Small intestine (tissue), 7 donors: Measurements from ENCODE around the gene CREBBP. TPM values are rescaled to one million over a fixed set of nuclear protein-coding genes. Genes with fewer than 3 reads are reported as not detected.

ENCODE experiments used
- DNase-seq, 2 donors: peaks; one replicate each; pipeline versions ENCODE4 v3.0.0 to v3.0.0-alpha.2; 2013
- FAIRE-seq: peaks from 2 replicates; lab custom pipeline; 2012; peaks lifted over from hg19 to GRCh38; lab: Jason Lieb, UNC
- H3K27ac ChIP-seq, 3 donors: one replicate each; pipeline ENCODE4 v1.5.1; 2013; ENCODE audit warnings: low read length in 2 of 3, mild to moderate bottlenecking in 2 of 3, control low read depth in 1 of 3, inconsistent platforms in 1 of 3, low read depth in 1 of 3, moderate library complexity in 1 of 3
- H3K27me3 ChIP-seq, 3 donors: one replicate each; pipeline ENCODE4 v1.6.1; 2013; ENCODE audit warnings: low read length in 3 of 3, inconsistent platforms in 1 of 3; ENCODE audit not compliant: control insufficient read depth in 3 of 3, insufficient read depth in 3 of 3
- H3K36me3 ChIP-seq, 3 donors: one replicate each; pipeline ENCODE4 v1.6.1; 2013; ENCODE audit warnings: low read length in 3 of 3, inconsistent platforms in 1 of 3, low read depth in 1 of 3, mild to moderate bottlenecking in 1 of 3, moderate library complexity in 1 of 3; ENCODE audit not compliant: control insufficient read depth in 3 of 3, insufficient read depth in 2 of 3
- H3K4me1 ChIP-seq, 3 donors: one replicate each; pipeline ENCODE4 v1.6.1; 2013; ENCODE audit warnings: low read length in 2 of 3, inconsistent platforms in 1 of 3, low read depth in 1 of 3, mild to moderate bottlenecking in 1 of 3, moderate library complexity in 1 of 3; ENCODE audit not compliant: control insufficient read depth in 3 of 3, insufficient read depth in 2 of 3
- H3K4me3 ChIP-seq, 3 donors: one replicate each; pipeline ENCODE4 v1.5.1; 2013; ENCODE audit warnings: low read length in 3 of 3, control low read depth in 1 of 3, inconsistent platforms in 1 of 3, low read depth in 1 of 3, mild to moderate bottlenecking in 1 of 3, moderate library complexity in 1 of 3
- H3K9me3 ChIP-seq, 2 donors: one replicate each; pipeline ENCODE4 v1.6.1; 2013; ENCODE audit warnings: low read depth in 1 of 2, low read length in 1 of 2; ENCODE audit not compliant: control insufficient read depth in 2 of 2, insufficient read depth in 1 of 2
- WGBS, 3 donors: extraction: QIAGEN DNeasy Blood & Tissue Kit; methylation state at CpG; one replicate each; pipeline ENCODE4 v1.1.7; 2013; 5-methylcytosine and 5-hydroxymethylcytosine counted together
- polyA plus RNA-seq, 4 donors: library from polyadenylated mRNA; stranded (reverse) in 3 of 4; unstranded in 1 of 4; fragments of 200-250 nt in 3 of 4; fragments of 120-200 nt in 1 of 4; gene quantifications; one replicate each; pipeline versions ENCODE4 v1.2.1 to v1.2.3, GENCODE V29; 2013
- donor health status: healthy with polysubstance abuse.
- donor health status: control.
- donor health status: control.
- donor health status: Bipolar disorder and iron deficiency.
- donor health status: healthy.

Gene CREBBP
- polyA plus RNA-seq, 4 donors = 6.8 to 48.0 (median 12.6) TPM

DNA sequence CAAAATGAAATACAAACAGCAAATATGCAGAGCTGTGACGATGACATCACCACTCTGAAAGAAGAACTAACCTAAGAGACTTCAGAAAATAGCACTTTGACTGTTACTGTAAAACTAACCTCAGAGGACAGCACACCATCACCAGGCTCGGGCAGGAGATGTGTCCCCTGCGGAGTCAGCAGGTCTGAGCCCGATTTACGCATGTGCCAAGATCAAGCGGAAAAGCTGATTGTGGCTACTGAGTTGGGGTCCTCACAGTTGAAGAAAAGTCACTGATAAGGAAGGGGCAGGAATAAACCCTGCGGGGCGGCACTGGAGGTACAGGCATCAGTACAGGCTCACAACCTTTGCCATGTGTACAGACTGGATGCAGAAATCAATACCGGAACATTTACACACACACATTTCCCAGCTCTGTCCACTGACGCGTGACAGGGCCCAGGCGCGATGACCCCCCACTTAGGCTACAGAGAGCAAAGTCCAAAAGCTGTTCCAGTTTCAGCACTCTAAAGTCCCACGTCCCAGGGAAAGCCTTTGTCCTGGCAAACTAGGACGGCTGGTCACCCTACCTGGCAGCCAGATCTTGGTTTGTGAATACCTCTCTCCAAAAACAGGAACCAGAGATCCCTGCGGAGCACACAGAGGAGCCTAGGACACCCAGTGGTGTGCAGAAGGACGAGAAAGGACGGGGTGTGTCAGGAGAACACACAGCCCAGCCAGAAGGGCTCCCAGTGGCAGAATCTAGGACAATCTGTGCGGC, 184.7 kb downstream of the CREBBP start:
- H3K27ac ChIP-seq = peak overlapping the region in 2 of 3 donors; percentile 38 to 81
- FAIRE-seq (no peak), DNase-seq (peak; percentile 75 to 87)
- no peaks in the 10 kb centered on the region for H3K27me3 ChIP-seq
- H3K4me1 ChIP-seq = peaks cover 0 to 23% (median 0%) of the 10 kb centered on the region in 3 donors
- H3K36me3 ChIP-seq = peaks cover 0 to 26% (median 3%) of the 10 kb centered on the region in 3 donors
- 49 to 74% (median 56%) methylated on average over 19 of the region's 19 CpGs for WGBS, 3 donors
- no peaks in the 10 kb centered on the region for H3K9me3 ChIP-seq
- H3K4me3 ChIP-seq = peak overlapping the region in 2 of 3 donors; percentile 7 to 38

DNA sequence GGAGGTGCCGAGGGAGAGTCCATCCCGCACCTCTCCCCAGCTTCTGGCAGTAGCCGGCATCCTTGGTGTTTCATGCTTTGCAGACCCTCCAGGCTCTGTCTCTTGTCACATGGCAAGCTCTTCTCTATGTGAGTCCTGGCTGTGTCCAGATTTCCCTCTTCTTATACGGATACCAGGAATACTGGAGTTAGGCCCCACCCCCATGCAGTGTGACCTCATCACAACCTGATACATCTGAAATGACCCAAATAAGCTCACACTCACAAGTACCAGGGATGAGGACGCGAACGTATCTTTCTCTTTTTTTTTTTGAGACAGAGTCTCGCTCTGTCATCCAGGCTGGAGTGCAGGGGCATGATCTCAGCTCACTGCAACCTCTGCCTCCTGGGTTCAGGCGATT, 186.5 kb downstream of the CREBBP start:
- H3K4me3 ChIP-seq = no peak overlapping the region
- H3K27me3 ChIP-seq = no peaks in the 10 kb centered on the region
- no peak overlapping the region for H3K27ac ChIP-seq
- no peak for DNase-seq
- peaks cover 0 to 35% (median 3%) of the 10 kb centered on the region in 3 donors for H3K36me3 ChIP-seq
- no peaks in the 10 kb centered on the region for H3K9me3 ChIP-seq
- WGBS, 3 donors = 87 to 95% (median 89%) methylated on average over 9 of the region's 9 CpGs
- H3K4me1 ChIP-seq = peaks cover 0 to 26% (median 0%) of the 10 kb centered on the region in 3 donors
- FAIRE-seq = no peak

- Histone ChIP-seq H3K4me3 (no peak overlapping the region), H3K27me3 (no peaks in the 10 kb centered on the region), H3K36me3 (peaks cover 0 to 49% (median 6%) of the 10 kb centered on the region in 3 donors), H3K27ac (no peak overlapping the region), H3K4me1 (peaks cover 0 to 24% (median 0%) of the 10 kb centered on the region in 3 donors), H3K9me3 (no peaks in the 10 kb centered on the region)
- FAIRE-seq (no peak), DNase-seq (no peak)
- WGBS, 3 donors = 84 to 93% (median 93%) methylated on average over 12 of the region's 12 CpGs
Observed at GRCh38 chr16:3691761-3692160, 188.8 kb downstream of the CREBBP start.

DNA sequence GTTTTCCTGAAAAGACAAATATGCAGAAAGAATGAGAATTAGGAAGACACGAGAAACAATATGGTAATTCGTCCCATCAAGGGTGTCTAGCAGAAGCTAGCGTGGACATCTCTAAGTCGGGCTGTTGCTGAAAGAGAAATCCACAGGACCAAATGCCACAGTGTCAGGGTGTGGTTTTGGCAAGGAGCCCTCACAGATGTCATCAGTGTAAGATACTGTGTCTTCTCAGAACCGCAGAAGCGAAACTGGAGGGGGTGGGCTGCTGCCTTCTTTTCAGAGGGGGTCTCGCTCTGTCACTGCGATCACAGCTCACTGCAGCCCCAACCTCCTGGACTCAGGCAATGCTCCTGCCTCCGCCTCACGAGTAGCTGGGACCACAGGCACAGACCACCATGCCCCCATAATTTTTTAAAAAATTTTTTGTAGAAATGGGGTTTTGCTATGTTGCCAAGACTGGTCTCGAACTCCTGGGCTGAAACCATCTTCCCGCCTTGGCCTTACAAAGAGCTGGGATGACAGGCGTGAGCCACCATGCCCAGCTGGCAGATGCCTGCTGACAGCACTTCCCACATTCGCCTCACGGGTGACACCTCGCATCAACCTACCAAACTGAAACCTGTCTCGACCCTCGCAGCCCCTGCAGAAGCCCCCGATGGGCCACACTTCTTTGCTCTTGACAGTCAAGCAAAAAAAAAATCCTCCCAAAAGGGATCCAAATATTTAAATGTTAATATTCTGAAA, 189.4 kb downstream of the CREBBP start:
- WGBS, 3 donors = 81 to 89% (median 87%) methylated on average over 19 of the region's 19 CpGs
- no peaks in the 10 kb centered on the region for H3K27me3 ChIP-seq

GRCh38 chr16:3690470-3690928, 190.0 kb downstream of the CREBBP start:
- Histone ChIP-seq H3K4me3 (no peak overlapping the region), H3K9me3 (no peaks in the 10 kb centered on the region), H3K4me1 (peaks cover 0 to 14% (median 0%) of the 10 kb centered on the region in 3 donors), H3K27me3 (no peaks in the 10 kb centered on the region), H3K27ac (peak overlapping the region in 1 of 3 donors; percentile 22), H3K36me3 (peaks cover 2 to 58% (median 6%) of the 10 kb centered on the region in 3 donors)
- DNase-seq (peak; percentile 79 to 91), FAIRE-seq (no peak)
- WGBS, 3 donors = 29 to 36% (median 33%) methylated on average over 18 of the region's 18 CpGs

More for the DNA sequence above, 189.4 kb downstream of the CREBBP start:
- Histone ChIP-seq H3K4me1 (peaks cover 0 to 18% (median 0%) of the 10 kb centered on the region in 3 donors), H3K9me3 (no peaks in the 10 kb centered on the region), H3K4me3 (no peak overlapping the region), H3K27ac (peak overlapping the region in 1 of 3 donors; percentile 22), H3K36me3 (peaks cover 0 to 55% (median 6%) of the 10 kb centered on the region in 3 donors)
- FAIRE-seq (no peak), DNase-seq (no peak)

GRCh38 chr16:3689731-3690130, 190.8 kb downstream of the CREBBP start:
- Histone ChIP-seq H3K27ac (no peak overlapping the region), H3K4me3 (no peak overlapping the region), H3K9me3 (no peaks in the 10 kb centered on the region), H3K27me3 (no peaks in the 10 kb centered on the region), H3K36me3 (peaks cover 2 to 64% (median 4%) of the 10 kb centered on the region in 3 donors), H3K4me1 (peaks cover 0 to 7% (median 0%) of the 10 kb centered on the region in 3 donors)
- FAIRE-seq = no peak
- no peak for DNase-seq
- 94 to 95% (median 95%) methylated on average over 7 of the region's 7 CpGs for WGBS, 3 donors

DNA sequence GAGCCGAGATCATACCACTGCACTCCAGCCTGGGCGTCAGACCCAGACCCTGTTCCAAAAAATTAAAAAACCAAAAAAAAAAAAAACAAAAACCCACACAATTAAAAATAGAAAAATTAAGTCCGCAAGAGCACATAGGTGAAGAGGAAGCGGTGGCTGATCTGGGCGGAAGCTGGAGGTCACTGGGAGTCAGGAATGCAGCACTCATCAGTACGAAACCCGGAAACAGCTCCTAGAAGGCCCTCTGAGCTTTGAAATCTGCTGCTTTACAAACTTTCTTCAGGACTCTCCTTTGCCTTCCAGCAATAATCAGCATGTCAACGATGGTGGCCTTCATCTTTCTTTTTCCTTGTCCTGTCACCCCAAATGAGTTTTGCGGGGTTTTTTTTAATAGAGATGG, 192.7 kb downstream of the CREBBP start:
- H3K36me3 ChIP-seq = peaks cover 2 to 62% (median 3%) of the 10 kb centered on the region in 3 donors
- no peak for FAIRE-seq

GRCh38 chr16:3687021-3687420, 193.5 kb downstream of the CREBBP start:
- Histone ChIP-seq H3K9me3 (no peaks in the 10 kb centered on the region), H3K4me3 (no peak overlapping the region), H3K36me3 (peaks cover 2 to 69% (median 3%) of the 10 kb centered on the region in 3 donors), H3K27me3 (no peaks in the 10 kb centered on the region), H3K27ac (no peak overlapping the region), H3K4me1 (peaks cover 0 to 4% (median 0%) of the 10 kb centered on the region in 3 donors)
- DNase-seq = no peak
- WGBS, 3 donors = 77 to 87% (median 84%) methylated on average over 7 of the region's 7 CpGs
- no peak for FAIRE-seq

More for the DNA sequence above, 192.7 kb downstream of the CREBBP start:
- WGBS, 3 donors = 90 to 94% (median 92%) methylated on average over 9 of the region's 9 CpGs
- DNase-seq = no peak
- Histone ChIP-seq H3K4me1 (peaks cover 0 to 4% (median 0%) of the 10 kb centered on the region in 3 donors), H3K4me3 (no peak overlapping the region), H3K27me3 (no peaks in the 10 kb centered on the region), H3K27ac (no peak overlapping the region), H3K9me3 (no peaks in the 10 kb centered on the region)
